HG03060 (cell line): ENCODE results near the gene CRABP2.

Experiments used
- ATAC-seq: cut with Tn5 transposase; IDR thresholded peaks from one replicate; pipeline ENCODE4 v1.9.1; 2021; ENCODE audit warnings: low read depth, moderate number of reproducible peaks; ENCODE audit not compliant: unreplicated experiment

CRABP2 gene

GRCh38 chr1:156692925-156693847 is 12.2 kb downstream of the CRABP2 start:
- ATAC-seq: no peak

DNA sequence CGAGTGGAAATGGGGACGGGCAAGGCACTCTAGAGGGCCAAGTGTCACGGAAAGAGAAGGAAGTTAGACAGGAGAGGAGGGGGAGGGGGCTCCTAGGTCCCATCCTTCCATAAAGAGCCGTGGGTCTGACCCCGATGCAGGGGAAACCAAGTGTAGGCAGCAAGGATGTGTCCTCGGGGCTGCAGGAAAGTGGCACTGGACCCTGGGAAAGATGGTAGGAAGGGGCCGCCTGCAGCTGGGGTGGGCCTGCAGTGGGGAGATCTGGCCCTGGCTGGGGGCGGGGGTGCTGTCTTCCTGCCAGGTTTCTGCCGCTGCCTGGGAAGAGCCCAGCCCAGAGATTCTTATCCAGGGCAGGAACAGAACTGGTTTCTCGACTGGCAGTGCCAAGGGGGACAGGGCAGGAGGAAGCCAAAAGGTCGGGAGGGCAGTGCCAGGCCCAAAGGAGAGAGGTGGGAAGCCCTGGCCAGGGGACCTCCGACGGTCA is 12.9 kb downstream of the CRABP2 start:
- no peak for ATAC-seq

DNA sequence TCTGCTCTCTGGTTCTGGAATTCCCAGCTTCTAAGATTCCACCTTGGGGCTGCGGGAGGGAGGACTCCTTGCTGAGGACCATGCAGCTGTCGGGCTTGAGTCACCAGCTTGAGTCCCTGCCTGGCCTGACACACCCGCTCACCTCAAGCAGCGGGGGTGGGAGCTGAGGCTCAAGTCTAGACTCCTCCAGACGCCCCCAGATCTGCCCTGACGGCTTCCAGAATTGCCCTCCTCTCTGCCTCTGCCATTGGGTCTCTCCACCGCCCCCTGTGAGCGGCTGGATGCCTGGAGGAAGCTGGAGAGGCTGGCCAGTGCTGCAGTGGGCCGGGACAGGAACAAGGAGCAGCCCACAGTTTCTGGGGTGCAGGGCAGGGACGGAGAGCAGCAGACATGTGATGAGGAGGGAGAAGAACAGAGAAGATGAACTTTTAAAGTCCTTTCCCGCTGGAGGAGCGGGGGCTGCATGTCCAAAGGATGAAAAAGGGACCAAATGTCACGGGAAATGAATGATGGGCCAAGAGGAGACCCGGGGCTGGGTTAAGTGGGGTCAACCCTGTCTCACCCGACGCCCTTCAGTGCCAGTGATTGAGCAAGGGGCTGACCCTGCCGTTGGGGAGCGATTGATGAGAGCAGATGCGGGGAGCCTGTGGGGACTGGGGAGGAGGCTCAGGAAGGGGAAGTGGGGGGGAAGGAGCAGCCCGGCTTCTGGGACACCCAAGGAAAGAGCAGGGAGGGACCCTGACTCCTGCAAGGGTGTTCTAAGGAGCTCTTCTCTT is 13.5 kb downstream of the CRABP2 start:
- ATAC-seq: no peak

- ATAC-seq: no peak
These were observed 14.2 kb downstream of the CRABP2 start for GRCh38 chr1:156691191-156691590.

DNA sequence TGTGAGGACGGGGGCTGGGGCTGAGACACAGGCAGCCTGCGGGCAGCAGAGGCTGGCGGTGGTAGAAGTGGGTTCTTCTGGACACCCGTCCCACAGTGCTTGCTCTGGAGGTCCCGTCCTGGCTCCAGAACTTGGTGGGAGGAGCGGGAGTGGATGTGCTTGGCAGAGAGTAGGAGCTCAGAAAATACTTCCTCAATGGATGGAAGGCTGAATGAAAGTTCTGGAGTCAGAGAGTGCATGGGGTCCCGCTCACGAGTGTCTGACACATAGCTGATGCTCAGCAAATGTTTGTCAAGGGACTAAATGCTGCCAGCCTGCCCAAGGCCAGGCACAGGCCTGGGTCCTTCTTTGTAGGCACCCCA is 14.7 kb downstream of the CRABP2 start:
- no peak for ATAC-seq

DNA sequence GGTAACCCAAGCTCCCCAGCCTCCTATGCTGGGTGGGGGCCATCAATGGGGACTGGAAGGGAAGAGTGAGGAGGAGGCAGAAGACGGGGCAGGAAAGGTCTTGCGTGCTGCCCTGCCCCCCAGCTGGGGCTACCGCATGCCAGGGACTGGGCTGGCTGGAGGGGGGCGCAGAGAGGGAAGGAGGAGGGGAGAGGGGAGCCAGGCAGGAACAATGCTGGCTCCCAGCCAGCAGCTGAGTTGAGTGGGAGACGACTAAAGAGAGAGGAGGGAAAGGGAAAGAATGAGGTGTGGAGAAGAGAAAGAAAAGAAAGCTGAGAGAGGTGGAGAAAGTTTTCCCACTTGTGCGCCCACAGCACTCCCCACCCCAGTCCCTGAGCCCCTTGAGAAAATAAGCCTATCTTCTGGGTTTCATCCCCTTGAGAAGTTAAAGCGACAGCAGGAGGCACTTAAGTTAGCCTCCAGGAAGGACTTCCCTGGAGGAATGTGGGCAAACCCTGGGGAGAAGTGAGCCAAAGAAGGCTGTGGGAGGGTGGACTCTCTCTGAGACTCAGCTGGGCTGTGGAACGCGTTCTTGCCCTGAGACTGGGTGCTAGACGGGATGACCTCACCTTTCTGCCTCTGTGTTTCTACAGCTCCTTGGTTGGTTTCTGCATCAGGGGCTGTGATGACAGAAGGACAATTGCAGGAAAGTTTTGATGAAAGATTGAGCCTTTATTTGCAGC is 15.3 kb downstream of the CRABP2 start:
- no peak for ATAC-seq

- ATAC-seq: no peak
These were observed 16.1 kb downstream of the CRABP2 start for GRCh38 chr1:156689035-156689952.

DNA sequence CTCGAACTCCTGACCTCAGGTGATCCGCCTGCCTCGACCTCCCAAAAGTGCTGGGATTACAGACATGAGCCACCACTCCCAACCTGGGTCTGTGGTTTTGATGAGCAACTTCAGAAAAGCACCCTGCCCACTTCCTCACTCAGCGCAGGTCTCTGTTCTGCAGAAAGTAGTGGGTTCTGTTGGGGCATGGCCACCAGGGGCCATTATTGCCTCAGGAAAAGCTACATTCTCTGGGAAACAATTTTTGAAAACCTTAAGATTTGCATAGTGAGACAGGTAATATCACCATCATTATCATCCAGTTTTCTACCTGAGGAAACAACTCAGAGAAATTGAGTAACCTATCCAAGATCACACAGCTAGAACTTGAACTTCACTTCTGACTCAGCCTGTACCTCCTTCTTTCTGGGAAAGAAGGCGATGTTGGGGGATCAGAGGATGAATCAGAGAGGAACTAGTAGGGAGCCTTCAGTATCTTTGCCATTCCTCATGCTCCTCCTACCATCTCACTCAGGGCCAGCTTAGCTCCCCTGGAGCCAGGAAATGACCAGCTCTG is 21.1 kb downstream of the CRABP2 start:
- no peak for ATAC-seq

GRCh38 chr1:156682166-156682890 is 23.1 kb downstream of the CRABP2 start:
- ATAC-seq: no peak

DNA sequence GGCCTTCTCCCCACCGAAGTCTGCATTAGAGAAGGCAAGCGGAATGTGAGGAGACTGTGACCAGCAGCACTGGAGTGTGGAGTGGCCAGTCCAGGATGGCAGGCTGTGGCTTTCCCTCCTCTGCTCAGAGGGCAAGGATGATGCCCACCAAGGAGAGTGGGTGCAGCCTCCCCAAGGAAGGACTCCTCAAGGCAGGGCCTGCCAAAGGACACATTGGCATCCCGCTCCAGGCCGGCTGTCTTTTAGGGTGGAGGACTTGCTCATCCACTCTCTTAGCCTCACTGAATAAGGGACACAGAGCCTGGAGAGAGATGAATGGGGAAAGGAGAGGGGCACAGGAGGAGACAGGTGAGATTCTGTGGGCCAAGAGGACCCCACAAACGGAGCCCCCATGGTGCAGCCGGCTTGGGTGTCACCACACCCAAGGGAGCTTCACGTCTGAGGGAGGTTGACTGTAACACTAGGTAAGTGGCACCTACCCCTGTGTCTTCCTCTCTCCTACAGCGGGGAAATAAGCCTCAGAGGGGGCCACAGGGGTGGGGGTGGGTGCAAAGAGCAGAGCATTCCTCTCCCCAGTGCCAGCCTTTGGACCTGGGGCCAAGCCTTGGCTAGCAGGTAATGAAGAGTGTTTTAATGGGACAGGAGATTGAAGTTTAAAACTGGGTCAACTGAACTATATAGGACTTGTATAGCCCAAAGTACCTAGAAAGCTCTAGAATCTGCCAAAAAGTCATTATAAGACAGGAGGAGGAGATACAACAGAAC is 24.0 kb downstream of the CRABP2 start:
- no peak for ATAC-seq

- ATAC-seq: no peak
These were observed 25.3 kb downstream of the CRABP2 start for GRCh38 chr1:156680056-156680455.

DNA sequence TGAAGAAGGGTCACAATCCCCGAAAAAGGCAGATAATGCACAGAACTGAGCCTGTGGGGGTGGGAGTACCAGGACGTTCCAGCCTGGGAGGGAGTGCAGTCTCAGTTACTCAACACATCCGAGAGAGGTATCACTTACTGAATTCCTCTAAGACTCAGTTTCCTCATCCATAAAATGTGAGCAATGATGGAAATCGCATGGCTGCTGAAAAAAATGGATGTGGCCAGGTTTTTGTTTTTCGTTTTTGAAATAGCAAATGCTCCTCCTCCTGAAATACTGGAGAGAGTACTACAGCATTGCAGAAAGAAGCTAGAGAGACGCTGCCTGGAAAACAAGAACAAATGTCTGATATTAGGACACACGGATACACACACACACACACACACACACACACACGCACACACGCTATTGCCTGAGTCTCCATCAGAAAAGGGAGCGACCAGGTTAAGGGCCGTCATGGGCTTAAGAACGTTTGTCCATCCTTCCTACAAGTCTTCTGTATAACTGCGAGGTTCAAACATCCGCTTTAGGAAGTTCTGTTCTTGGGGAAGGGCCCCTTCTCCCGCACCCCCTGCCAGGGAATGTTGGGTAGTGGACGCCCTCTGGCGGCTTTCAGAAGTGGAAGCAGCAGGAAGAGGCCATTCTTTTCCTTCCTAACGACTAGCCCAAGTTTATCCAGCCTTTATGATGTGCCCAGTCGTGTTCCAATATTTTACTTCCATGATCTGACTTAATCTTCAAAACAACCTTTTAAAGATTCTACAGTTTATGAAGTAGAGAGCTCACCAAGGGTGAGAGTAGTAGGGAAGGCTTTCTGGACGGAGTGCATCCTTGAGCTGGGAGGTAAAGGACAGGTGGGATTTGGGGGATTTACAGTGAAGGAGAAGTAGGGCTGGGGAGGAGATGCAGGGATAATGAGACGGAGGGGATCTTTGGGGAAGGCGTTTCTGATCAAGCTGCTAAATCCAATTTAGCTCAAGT is 27.5 kb downstream of the CRABP2 start:
- no peak for ATAC-seq

DNA sequence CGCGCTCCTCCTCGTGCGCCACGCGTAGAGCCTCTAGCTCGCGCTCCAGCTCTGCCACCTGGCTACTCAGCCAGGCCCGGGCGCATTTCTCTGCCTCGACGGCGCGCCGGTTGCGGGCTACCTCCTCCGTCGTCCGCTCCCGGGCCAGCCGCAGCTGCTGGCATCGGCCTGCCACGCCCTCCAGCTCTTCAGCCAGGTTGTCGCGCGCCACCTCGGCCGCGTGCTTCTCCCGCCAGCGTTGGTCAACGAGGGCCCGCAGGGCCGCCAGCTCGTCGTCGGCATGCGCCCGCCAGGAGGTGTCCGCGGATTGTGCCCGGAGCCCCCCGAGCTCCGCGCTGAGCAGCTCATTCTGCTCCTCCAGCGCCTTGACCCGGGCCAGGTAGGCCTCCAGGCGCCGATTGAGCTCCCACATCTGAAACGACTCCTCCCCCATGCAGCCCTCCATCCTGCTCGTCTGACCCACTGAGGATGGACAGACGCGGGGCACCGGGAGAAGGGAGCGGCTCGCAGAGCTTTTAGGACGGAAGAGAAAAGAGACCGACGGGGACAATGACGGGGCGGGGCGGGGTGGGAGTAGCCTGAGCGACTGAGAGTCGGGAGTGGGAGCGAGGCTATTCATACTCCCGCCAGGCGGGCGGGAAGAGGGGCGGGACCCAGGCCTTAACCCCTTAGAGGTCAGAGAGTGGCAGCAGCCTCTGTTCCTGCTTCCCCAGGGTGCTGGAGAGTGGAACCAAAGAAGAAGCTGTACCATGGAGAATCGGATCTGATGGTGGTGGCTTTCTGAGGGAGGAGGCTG is 28.4 kb downstream of the CRABP2 start, which contains the start of gene NES:
TSS of gene NES (minus strand) at position 588 of the 796 bp plus-strand sequence. CDS start at position 445, 143 bp downstream.
- ATAC-seq: no peak

GRCh38 chr1:156676114-156676819 is 29.1 kb downstream of the CRABP2 start:
- ATAC-seq: no peak
